ENCODE results near the gene BCAM.

Gene BCAM

GRCh38 chr19:44795398-44795987 is 13.4 kb upstream of the BCAM start:
- peak overlapping the region; percentile 81 for H3K27ac ChIP-seq
- no peak for TF ChIP-seq CTCF (IDR thresholded peaks at IDR 0.05)
- TF ChIP-seq ZFX (IDR thresholded peaks at IDR 0.05; ENCODE audit: borderline replicate concordance): no peak

GRCh38 chr19:44796701-44797115 is 12.2 kb upstream of the BCAM start:
- no peak for TF ChIP-seq CTCF (IDR thresholded peaks at IDR 0.05)
- no peak for TF ChIP-seq ZFX (IDR thresholded peaks at IDR 0.05; ENCODE audit: borderline replicate concordance)
- H3K27ac ChIP-seq: peak overlapping the region; percentile 81

- peak overlapping the region; percentile 81; the same call in 1 of the 2 replicates for H3K27ac ChIP-seq
- TF ChIP-seq CTCF (IDR thresholded peaks at IDR 0.05): no peak
- TF ChIP-seq ZFX (IDR thresholded peaks at IDR 0.05; ENCODE audit: borderline replicate concordance): no peak
Measured at GRCh38 chr19:44799627-44800346, 9.1 kb upstream of the BCAM start.

- H3K27ac ChIP-seq: no peak overlapping the region
- peak; percentile 82 for TF ChIP-seq CTCF (IDR thresholded peaks at IDR 0.05)
- TF ChIP-seq ZFX (IDR thresholded peaks at IDR 0.05; ENCODE audit: borderline replicate concordance): no peak
Measured at GRCh38 chr19:44800461-44800860, 8.4 kb upstream of the BCAM start.

- no peak for TF ChIP-seq CTCF (IDR thresholded peaks at IDR 0.05)
- no peak for TF ChIP-seq ZFX (IDR thresholded peaks at IDR 0.05; ENCODE audit: borderline replicate concordance)
- H3K27ac ChIP-seq: peak overlapping the region; percentile 55
Measured at GRCh38 chr19:44803442-44804428, 5.2 kb upstream of the BCAM start.

- no peak for TF ChIP-seq CTCF (IDR thresholded peaks at IDR 0.05)
- TF ChIP-seq ZFX (IDR thresholded peaks at IDR 0.05; ENCODE audit: borderline replicate concordance): no peak
- peak overlapping the region; percentile 83 for H3K27ac ChIP-seq
Measured at GRCh38 chr19:44806291-44806690, 2.6 kb upstream of the BCAM start.
